ENCODE data around the gene CHST9. TPM values are rescaled to one million over a fixed set of nuclear protein-coding genes. Genes with fewer than 3 reads are reported as not detected.

CHST9 gene
- total RNA-seq, 1 experiment from 2014 or later = 19.2 TPM

DNA sequence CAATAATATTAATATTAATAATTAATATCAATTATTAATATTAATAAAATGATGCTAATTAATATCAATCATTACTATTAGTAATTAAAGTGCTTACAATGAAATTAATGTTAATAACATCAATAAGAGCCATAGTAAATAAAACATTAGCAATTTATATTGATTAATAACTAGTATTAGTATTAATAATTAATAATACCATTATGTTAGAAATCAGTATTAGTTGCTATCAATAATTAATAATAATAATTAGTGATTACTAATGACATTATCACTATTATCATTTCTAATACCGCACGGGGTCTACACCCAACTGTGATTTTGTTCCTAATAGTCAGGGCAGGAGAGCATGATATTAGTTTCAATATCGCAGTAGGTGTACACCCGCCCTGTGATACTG is 296.8 kb downstream of the CHST9 start (continued):
- TF ChIP-seq, protein P1, sequence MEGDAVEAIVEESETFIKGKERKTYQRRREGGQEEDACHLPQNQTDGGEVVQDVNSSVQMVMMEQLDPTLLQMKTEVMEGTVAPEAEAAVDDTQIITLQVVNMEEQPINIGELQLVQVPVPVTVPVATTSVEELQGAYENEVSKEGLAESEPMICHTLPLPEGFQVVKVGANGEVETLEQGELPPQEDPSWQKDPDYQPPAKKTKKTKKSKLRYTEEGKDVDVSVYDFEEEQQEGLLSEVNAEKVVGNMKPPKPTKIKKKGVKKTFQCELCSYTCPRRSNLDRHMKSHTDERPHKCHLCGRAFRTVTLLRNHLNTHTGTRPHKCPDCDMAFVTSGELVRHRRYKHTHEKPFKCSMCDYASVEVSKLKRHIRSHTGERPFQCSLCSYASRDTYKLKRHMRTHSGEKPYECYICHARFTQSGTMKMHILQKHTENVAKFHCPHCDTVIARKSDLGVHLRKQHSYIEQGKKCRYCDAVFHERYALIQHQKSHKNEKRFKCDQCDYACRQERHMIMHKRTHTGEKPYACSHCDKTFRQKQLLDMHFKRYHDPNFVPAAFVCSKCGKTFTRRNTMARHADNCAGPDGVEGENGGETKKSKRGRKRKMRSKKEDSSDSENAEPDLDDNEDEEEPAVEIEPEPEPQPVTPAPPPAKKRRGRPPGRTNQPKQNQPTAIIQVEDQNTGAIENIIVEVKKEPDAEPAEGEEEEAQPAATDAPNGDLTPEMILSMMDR (IDR thresholded peaks at IDR 0.05) = no peak
- TF ChIP-seq ZNF317 (CRISPR knock-in tag; IDR thresholded peaks at IDR 0.05; ENCODE audit: borderline replicate concordance, low read depth) (no peak), SMAD4 (CRISPR knock-in tag; IDR thresholded peaks at IDR 0.05) (no peak)

DNA sequence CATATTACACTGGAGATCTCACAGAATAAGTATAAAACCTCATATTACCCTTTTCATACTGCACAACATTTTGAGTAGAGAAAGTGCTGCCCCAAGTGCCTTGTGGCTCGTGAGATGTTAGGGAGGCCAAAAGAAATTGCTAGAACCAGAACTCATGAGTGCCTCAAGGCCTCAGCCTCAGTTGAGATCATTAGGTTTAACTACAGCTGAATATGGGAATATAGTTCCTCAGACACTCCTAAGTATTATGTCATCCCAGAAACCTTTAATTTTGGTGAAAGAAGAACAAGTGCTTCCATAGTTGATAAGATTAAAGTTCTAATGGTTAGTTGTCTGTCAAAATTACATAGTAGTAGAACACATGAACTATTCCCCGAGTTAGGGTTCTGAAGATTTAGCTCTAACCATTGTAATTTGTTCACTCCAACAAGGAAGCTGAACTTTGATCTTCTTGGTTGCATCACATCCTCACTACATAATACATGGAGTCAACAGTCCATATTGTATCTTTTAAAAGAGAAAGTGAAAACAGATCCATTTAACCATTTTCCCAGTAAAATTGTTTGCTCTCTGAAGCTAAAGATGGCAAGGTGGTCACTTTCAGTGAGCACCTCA is 310.0 kb downstream of the CHST9 start:
- H3K9me3 Mint-ChIP-seq = peaks cover 9% of the 10 kb centered on the region
- DNase-seq (ENCODE audit: low spot score) (no peak), ATAC-seq (no peak)
- H3K4me3 Mint-ChIP-seq = no peak overlapping the region
- ChIA-PET POLR2A (no interaction called here), CTCF (no interaction called here)
- no peaks in the 10 kb centered on the region; the same call in 1 of the 2 replicates for H3K27me3 Mint-ChIP-seq (ENCODE audit: low read depth)
- no peak overlapping the region for H3K27ac Mint-ChIP-seq
- TF ChIP-seq, protein P2, sequence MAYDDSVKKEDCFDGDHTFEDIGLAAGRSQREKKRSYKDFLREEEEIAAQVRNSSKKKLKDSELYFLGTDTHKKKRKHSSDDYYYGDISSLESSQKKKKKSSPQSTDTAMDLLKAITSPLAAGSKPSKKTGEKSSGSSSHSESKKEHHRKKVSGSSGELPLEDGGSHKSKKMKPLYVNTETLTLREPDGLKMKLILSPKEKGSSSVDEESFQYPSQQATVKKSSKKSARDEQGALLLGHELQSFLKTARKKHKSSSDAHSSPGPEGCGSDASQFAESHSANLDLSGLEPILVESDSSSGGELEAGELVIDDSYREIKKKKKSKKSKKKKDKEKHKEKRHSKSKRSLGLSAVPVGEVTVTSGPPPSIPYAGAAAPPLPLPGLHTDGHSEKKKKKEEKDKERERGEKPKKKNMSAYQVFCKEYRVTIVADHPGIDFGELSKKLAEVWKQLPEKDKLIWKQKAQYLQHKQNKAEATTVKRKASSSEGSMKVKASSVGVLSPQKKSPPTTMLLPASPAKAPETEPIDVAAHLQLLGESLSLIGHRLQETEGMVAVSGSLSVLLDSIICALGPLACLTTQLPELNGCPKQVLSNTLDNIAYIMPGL (CRISPR knock-in tag; IDR thresholded peaks at IDR 0.05) = no peak
- TF ChIP-seq, protein P3, sequence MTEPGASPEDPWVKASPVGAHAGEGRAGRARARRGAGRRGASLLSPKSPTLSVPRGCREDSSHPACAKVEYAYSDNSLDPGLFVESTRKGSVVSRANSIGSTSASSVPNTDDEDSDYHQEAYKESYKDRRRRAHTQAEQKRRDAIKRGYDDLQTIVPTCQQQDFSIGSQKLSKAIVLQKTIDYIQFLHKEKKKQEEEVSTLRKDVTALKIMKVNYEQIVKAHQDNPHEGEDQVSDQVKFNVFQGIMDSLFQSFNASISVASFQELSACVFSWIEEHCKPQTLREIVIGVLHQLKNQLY (CRISPR knock-in tag; IDR thresholded peaks at IDR 0.05) = no peak
- TF ChIP-seq GABPB1 (CRISPR knock-in tag; IDR thresholded peaks at IDR 0.05) = peak; percentile 73; the same call in 1 of the 2 replicates
- no peak for TF ChIP-seq ZNF396 (CRISPR knock-in tag; IDR thresholded peaks at IDR 0.05; ENCODE audit: borderline replicate concordance)
- TF ChIP-seq ETV6 (CRISPR knock-in tag; IDR thresholded peaks at IDR 0.05) = no peak
- TF ChIP-seq, protein P4, sequence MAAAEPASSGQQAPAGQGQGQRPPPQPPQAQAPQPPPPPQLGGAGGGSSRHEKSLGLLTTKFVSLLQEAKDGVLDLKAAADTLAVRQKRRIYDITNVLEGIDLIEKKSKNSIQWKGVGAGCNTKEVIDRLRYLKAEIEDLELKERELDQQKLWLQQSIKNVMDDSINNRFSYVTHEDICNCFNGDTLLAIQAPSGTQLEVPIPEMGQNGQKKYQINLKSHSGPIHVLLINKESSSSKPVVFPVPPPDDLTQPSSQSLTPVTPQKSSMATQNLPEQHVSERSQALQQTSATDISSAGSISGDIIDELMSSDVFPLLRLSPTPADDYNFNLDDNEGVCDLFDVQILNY (CRISPR knock-in tag; IDR thresholded peaks at IDR 0.05) = no peak
- no peak for TF ChIP-seq CBFB (CRISPR knock-in tag; IDR thresholded peaks at IDR 0.05; ENCODE audit: low read depth)
- TF ChIP-seq SP1 (CRISPR knock-in tag; conservative IDR thresholded peaks at IDR 0.05) = no peak
- no peak for TF ChIP-seq GRHL2 (CRISPR knock-in tag; IDR thresholded peaks at IDR 0.05; ENCODE audit: insufficient replicate concordance, severe bottlenecking)
- peaks cover 12% of the 10 kb centered on the region for H3K4me1 Mint-ChIP-seq
- peaks cover 5% of the 10 kb centered on the region; the same call in 1 of the 2 replicates for H3K36me3 Mint-ChIP-seq

DNA sequence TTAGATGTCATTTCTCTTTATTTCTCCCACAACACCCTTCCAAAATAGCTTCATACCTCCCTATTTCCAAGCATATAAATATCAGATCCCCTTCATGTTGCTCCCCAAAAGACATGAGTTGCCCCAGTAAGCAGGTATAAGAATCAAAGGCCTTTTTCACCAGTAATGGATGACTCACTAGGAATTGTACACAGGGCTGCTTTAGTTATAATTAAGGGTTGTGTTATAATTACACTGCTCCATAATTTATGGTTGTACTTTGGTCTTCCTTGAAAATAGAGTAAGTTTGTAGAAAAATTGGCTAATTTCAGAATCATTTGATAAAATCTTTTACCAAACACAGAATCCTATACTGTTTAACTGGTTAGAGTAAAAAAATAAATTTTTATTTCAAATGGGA is 310.8 kb downstream of the CHST9 start:
- ATAC-seq (no peak), DNase-seq (ENCODE audit: low spot score) (no peak)
- H3K27me3 Mint-ChIP-seq (ENCODE audit: low read depth) = no peaks in the 10 kb centered on the region; the same call in 1 of the 2 replicates
- peaks cover 12% of the 10 kb centered on the region for H3K4me1 Mint-ChIP-seq
- peaks cover 5% of the 10 kb centered on the region; the same call in 1 of the 2 replicates for H3K36me3 Mint-ChIP-seq
- peaks cover 9% of the 10 kb centered on the region for H3K9me3 Mint-ChIP-seq
- POLR2A ChIA-PET = no interaction called here
- no peak overlapping the region for H3K27ac Mint-ChIP-seq
- no peak overlapping the region for H3K4me3 Mint-ChIP-seq
- TF ChIP-seq, protein P5, sequence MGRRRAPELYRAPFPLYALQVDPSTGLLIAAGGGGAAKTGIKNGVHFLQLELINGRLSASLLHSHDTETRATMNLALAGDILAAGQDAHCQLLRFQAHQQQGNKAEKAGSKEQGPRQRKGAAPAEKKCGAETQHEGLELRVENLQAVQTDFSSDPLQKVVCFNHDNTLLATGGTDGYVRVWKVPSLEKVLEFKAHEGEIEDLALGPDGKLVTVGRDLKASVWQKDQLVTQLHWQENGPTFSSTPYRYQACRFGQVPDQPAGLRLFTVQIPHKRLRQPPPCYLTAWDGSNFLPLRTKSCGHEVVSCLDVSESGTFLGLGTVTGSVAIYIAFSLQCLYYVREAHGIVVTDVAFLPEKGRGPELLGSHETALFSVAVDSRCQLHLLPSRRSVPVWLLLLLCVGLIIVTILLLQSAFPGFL (CRISPR knock-in tag; IDR thresholded peaks at IDR 0.05; ENCODE audit: borderline replicate concordance) = no peak
- TF ChIP-seq, protein P6, sequence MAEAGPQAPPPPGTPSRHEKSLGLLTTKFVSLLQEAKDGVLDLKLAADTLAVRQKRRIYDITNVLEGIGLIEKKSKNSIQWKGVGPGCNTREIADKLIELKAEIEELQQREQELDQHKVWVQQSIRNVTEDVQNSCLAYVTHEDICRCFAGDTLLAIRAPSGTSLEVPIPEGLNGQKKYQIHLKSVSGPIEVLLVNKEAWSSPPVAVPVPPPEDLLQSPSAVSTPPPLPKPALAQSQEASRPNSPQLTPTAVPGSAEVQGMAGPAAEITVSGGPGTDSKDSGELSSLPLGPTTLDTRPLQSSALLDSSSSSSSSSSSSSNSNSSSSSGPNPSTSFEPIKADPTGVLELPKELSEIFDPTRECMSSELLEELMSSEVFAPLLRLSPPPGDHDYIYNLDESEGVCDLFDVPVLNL (CRISPR knock-in tag; IDR thresholded peaks at IDR 0.05; ENCODE audit: borderline replicate concordance, low read depth) = no peak
- CTCF ChIA-PET = no interaction called here

All from WTC11 (cell line).